Measurements from ENCODE around the gene DNAH14.

DNA sequence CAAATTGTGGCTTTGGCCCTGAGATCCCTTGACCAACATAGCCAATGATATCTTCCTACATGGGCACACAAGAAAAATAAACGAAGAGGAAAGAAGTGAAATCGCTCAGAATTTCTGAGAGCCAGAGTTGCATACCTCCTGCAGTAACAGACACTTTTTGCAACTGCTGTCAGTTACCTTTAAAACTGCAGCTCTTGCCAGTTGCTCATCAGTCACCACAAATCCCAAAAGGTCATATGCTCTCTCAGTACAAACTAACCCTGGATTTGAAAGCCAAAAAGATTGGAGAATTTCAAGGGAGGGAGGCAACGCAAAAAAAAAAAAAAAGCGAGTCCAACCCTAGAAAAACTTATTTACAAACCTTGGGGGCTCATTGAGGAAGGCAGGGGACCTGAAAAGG, 47.2 kb upstream of the DNAH14 start:
- TF ChIP-seq EP300 (IDR thresholded peaks at IDR 0.05), result no peak
- TF ChIP-seq, protein P1, sequence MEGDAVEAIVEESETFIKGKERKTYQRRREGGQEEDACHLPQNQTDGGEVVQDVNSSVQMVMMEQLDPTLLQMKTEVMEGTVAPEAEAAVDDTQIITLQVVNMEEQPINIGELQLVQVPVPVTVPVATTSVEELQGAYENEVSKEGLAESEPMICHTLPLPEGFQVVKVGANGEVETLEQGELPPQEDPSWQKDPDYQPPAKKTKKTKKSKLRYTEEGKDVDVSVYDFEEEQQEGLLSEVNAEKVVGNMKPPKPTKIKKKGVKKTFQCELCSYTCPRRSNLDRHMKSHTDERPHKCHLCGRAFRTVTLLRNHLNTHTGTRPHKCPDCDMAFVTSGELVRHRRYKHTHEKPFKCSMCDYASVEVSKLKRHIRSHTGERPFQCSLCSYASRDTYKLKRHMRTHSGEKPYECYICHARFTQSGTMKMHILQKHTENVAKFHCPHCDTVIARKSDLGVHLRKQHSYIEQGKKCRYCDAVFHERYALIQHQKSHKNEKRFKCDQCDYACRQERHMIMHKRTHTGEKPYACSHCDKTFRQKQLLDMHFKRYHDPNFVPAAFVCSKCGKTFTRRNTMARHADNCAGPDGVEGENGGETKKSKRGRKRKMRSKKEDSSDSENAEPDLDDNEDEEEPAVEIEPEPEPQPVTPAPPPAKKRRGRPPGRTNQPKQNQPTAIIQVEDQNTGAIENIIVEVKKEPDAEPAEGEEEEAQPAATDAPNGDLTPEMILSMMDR (IDR thresholded peaks at IDR 0.05), result no peak
